GF-D8 (cell line): ENCODE results near the gene MS4A14.
"Not testable (repeated sequence)": the region's sequence is repeated elsewhere in the genome, so short reads cannot be mapped to it uniquely, and the experiment has no call there.

ENCODE experiments used
- DNase-seq: peaks from one replicate; lab custom pipeline; 2025; lab: John Stamatoyannopoulos, UW

The MS4A14 gene

GRCh38 chr11:60389279-60389910 lies 6.9 kb upstream of the MS4A14 start:
- DNase-seq, result no peak

DNA sequence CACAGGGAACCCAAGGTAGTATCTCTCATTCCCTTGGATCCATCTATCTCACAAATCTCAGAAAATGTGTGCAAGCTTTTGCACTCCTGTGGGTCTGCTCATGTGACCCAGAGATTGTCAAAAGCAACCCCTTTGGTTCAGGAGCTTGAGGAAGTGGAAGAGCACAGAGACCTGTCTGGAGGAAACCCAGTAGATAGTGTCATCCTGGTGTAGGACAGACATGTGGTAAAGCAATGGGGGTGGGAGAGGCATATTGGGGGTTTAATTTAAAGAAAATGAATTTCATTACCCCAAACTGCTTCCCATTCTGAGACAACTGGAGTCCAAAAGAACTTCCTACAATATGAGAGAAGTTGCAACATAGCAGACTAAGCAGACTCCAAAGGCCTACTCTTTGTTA lies 5.8 kb upstream of the MS4A14 start:
- DNase-seq, result no peak

GRCh38 chr11:60392361-60392760 lies 3.9 kb upstream of the MS4A14 start:
- no peak for DNase-seq

DNA sequence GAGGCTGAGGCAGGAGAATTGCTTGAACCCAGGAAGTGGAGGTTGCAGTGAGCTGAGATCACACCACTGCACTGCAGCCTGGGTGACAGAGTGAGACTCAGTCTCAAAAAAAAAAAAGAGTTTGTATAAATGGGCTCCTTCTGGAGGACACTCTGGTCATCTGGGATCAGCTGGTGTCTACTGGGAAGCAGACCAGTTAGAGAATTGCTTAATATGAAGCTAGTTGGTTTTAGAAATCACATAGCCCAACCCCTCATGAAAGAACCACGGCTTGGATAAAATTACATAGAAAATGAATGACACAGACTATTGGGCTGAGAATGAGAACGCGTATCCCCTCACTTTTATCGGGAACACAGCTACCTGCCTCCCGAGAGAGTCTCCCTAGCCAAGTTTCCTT lies 3.2 kb upstream of the MS4A14 start:
- no peak for DNase-seq

DNA sequence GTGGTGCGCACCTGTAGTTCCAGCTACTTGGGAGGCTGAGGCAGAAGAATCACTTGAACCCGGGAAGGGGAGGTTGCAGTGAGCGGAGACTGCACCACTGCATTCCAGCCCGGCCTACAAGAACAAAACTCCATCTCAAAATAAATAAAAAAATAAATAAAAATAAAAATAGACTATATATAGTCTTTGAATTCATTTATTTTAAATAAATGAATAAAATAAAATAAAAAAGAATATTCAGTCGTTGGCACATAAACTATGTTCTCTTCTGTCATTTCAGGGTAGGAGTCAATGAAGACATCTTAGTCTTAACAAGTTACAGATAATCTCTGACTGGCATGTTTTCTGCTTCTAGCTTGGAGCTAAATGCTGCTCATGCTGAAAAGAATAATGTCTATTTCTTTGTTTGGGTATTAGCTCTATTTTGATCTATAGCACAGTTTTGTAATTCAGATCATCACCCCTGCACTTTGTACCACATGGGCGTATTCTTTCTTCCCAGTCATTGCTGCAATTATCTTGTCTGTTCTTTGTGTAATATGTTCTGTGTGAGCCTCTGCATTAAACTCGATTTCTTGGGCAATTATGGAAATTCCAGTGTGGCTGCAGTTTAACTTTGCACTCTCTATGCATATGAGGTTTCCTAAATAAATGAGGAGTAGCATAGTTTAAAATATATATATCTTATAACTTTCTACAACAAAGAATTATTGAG lies 1.4 kb upstream of the MS4A14 start:
- no peak for DNase-seq

- DNase-seq, result no peak
These were observed 540 bp downstream of the MS4A14 start for GRCh38 chr11:60396799-60397198.

- DNase-seq, result no peak
These were observed 23.8 kb downstream of the MS4A14 start for GRCh38 chr11:60420015-60420414.

- no peak for DNase-seq
These were observed 26.4 kb downstream of the MS4A14 start for GRCh38 chr11:60422609-60423008.

- no peak for DNase-seq
These were observed 32.3 kb downstream of the MS4A14 start for GRCh38 chr11:60428517-60428916.

GRCh38 chr11:60429272-60429671 lies 33.0 kb downstream of the MS4A14 start, which contains the start of gene MS4A5:
MS4A5 (plus strand) TSS chr11:60429572; CDS start chr11:60429675, 103 bp downstream.
- DNase-seq, result no peak

DNA sequence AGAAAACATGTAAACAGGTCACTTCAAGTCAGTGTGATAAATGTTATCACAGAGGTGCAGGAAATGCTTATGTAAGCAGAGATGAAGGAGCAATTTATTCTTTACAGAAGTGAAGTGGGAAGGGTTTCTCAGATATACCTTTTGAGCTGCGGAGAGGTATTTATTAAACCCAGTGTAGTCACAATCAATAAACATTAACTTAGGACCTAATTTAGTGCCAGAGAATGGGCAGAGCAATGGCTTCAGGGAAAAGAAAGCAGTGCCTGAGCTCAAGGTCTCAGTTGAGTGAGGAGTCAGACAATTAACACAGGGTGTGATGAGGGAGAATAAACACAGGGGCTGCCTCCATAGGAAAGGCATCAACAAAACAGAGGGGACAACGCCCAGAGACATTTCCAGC lies 35.0 kb downstream of the MS4A14 start:
- no peak for DNase-seq

- no peak for DNase-seq
These were observed 37.1 kb downstream of the MS4A14 start for GRCh38 chr11:60433401-60433800.

DNA sequence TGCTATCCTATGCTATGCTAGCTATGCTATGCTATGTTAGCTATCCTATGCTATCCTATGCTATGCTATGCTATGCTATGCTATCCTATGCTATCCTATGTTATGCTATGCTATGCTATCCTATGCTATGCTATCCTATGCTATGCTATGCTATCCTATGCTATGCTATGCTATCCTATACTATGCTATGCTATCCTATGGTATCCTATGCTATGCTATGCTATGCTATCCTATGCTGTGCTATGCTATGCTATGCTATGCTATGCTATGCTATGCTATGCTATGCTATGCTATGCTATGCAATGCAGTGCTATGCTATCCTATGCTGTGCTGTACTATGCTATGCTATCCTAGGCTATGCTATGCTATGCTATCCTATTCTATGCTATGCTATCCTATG lies 50.8 kb downstream of the MS4A14 start:
- no peak for DNase-seq

DNA sequence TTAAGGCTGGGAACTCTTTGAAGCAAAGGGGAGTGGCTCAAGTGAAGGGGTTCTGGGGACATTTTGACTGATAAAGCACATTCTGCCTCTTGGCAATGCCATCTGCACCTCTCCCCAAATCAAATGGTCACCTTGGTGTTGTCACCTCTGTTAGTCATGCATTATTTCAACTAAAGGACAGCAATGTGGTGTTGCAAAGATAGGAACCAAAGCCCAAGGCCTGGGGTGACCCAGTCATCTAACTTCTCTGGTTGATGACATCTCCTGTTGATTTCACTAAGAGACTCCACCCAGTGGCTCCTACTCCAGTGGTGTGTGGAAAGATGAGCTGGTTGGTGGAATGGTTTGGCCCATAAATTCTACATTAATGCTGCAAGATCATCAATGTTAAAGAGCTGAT lies 51.6 kb downstream of the MS4A14 start:
- no peak for DNase-seq

GRCh38 chr11:60451185-60451584 lies 54.9 kb downstream of the MS4A14 start:
- not testable (repeated sequence) for DNase-seq

DNA sequence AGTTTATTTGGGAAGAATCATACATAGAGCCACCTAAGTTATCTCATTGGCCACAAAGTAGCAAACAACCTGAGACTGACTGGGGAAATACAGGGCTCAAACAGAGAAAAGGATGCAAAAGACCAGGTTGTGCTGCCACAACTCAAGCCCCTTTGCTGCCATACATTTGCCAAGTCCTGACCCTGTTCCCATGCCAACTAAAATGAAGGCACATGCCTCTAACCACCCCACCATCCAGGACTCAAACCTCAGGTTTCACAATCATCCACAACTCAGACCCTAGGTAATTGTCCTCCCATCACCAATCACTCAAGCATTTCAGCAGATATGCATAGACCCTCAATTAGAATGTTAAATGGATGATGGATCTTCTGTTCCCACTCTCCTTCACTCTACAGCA lies 58.0 kb downstream of the MS4A14 start:
- no peak for DNase-seq

DNA sequence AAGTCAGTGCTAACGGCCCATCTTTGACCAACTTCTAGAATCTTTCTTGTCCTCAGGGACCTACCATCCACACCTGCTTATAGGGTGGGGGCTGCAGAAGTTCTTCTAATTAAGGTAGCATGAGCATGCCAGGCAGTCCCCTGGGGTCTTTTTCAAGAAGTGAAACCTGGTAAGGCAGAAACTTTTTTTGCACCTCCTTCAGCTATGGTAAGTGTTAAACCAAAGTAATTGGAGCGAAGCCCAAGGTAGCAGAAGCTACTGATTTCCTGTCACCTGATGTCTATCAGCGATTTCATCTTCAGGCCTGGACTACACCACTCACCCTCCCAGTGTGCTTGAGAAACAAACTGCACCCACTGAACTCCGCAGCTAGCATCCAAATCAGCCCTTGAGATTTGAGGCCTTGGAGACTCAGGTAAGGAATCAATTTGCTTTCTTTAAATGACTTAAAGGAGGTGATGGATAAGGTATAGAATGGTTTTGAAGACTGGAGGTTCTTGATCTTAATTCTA lies 59.3 kb downstream of the MS4A14 start, which contains the start of gene MS4A1:
MS4A1 (plus strand) TSS at position 317 of the 512 bp plus-strand sequence. CDS start 6,528 bp downstream, outside the sequence.
- DNase-seq, result no peak

DNA sequence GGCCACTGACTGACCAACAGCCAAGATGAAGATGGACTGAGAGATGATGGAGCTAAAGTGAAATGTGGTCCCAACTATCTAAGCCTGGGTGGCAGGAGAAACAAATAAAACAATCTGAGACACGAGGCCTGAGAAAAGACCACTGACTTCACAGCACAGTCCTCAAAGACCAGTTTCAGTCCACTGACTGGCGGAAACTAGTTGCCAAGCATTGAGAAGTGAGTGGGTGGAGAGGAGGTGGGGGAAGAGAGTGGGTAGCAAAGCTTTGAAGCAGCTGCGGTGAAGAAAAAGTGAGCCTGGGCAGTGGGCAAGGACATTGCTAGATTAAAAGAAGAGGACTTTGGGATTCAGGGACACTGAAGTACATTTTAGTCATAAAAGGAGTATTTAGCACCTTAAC lies 61.3 kb downstream of the MS4A14 start:
- DNase-seq, result no peak

- no peak for DNase-seq
These were observed 63.1 kb downstream of the MS4A14 start for GRCh38 chr11:60459345-60459744.
